GM10266 (cell line): ENCODE results near the gene ZFC3H1.
"Not testable (repeated sequence)": the region's sequence is repeated elsewhere in the genome, so short reads cannot be mapped to it uniquely, and the experiment has no call there.

Experiments
- DNase-seq: peaks from one replicate; pipeline ENCODE4 v3.0.0; 2012; ENCODE audit errors: extremely low spot score
- CTCF ChIP-seq: IDR thresholded peaks from 2 replicates; pipeline ENCODE4 v1.5.1; 2012; ENCODE audit warnings: mild to moderate bottlenecking, low read depth; ENCODE audit not compliant: control insufficient read depth, insufficient read depth; ENCODE audit errors: missing control alignments

ZFC3H1 gene

GRCh38 chr12:71663561-71664410 is at the start of gene ZFC3H1, which contains the start of gene THAP2:
Gene ZFC3H1 (minus strand): TSS chr12:71663848. CDS start chr12:71663610, 238 bp downstream.
Gene THAP2 (plus strand): TSS chr12:71664301. CDS start chr12:71664510, 209 bp downstream.
- peak; percentile 49 for TF ChIP-seq CTCF
- DNase-seq = peak; percentile 86

- TF ChIP-seq CTCF = no peak
- DNase-seq = no peak
These were observed 46.9 kb upstream of the ZFC3H1 start for GRCh38 chr12:71710276-71711125.

- no peak for DNase-seq
- TF ChIP-seq CTCF = no peak
These were observed 45.0 kb upstream of the ZFC3H1 start for GRCh38 chr12:71708658-71709057.

GRCh38 chr12:71704920-71705319 is 41.3 kb upstream of the ZFC3H1 start:
- DNase-seq = no peak
- no peak for TF ChIP-seq CTCF

- DNase-seq = no peak
- no peak for TF ChIP-seq CTCF
These were observed 39.6 kb upstream of the ZFC3H1 start for GRCh38 chr12:71703206-71703605.

GRCh38 chr12:71702590-71702989 is 38.9 kb upstream of the ZFC3H1 start:
- no peak for TF ChIP-seq CTCF
- no peak for DNase-seq

- DNase-seq = not testable (repeated sequence)
These were observed 38.5 kb upstream of the ZFC3H1 start for GRCh38 chr12:71702181-71702580.
